K562 (cell line): ENCODE data around the gene CCDC187. TPM values are rescaled to one million over a fixed set of nuclear protein-coding genes. Genes with fewer than 3 reads are reported as not detected.

Experiments used
- ARID4B ChIP-seq: sonication (generic); formaldehyde crosslinking; IDR thresholded peaks from 2 replicates; pipeline ENCODE4 v1.8.0; 2022; ENCODE audit warnings: mild to moderate bottlenecking, missing genetic modification reagents
- BRD4 ChIP-seq: fragments of 200-600 bp; sonication (generic); IDR thresholded peaks from 2 replicates; pipeline ENCODE4 v1.6.1; 2017; ENCODE audit warnings: inconsistent platforms
- CBFA2T2 ChIP-seq: fragments of 450-650 bp; conservative IDR thresholded peaks from 2 replicates; pipeline ENCODE4 v1.6.1; 2017; ENCODE audit warnings: mild to moderate bottlenecking
- HNRNPL ChIP-seq: fragments of 200-400 bp; formaldehyde crosslinking; IDR thresholded peaks from 2 replicates; pipeline ENCODE4 v1.6.1; 2017; ENCODE audit warnings: low read depth, mild to moderate bottlenecking, low read length
- ILF3 ChIP-seq: fragments of 450-650 bp; IDR thresholded peaks from 2 replicates; pipeline ENCODE4 v1.6.1; 2018; ENCODE audit warnings: antibody characterized with exemption, mild to moderate bottlenecking, moderate library complexity, borderline replicate concordance
- MEF2D ChIP-seq: conservative IDR thresholded peaks from 2 replicates; pipeline ENCODE4 v1.6.1; 2016; ENCODE audit warnings: low read depth, missing genetic modification characterization, missing compliant biosample characterization
- MEIS2 ChIP-seq: fragments of 450-650 bp; IDR thresholded peaks from 2 replicates; pipeline ENCODE4 v1.6.1; 2014; ENCODE audit warnings: mild to moderate bottlenecking; ENCODE audit not compliant: partially characterized antibody
- NCOA1 ChIP-seq: fragments of 450-650 bp; IDR thresholded peaks from 2 replicates; pipeline ENCODE4 v1.6.1; 2016; ENCODE audit warnings: low read depth
- NR2C1 ChIP-seq, 2 experiments: fragments of 450-650 bp; IDR thresholded peaks; 2 replicates each; pipeline ENCODE4 v1.6.1; 2017; ENCODE audit warnings: mild to moderate bottlenecking in 2 of 2, antibody characterized with exemption in 1 of 2, inconsistent platforms in 1 of 2, missing compliant biosample characterization in 1 of 2, missing genetic modification characterization in 1 of 2
- SMAD1 ChIP-seq: fragments of 150-350 bp; IDR thresholded peaks from 2 replicates; pipeline ENCODE4 v1.6.1; 2014; ENCODE audit warnings: low read length, low read depth; ENCODE audit not compliant: partially characterized antibody
- SNIP1 ChIP-seq: fragments of 450-650 bp; IDR thresholded peaks from 2 replicates; pipeline ENCODE4 v1.7.1; 2017; ENCODE audit warnings: low read depth, mild to moderate bottlenecking
- TAF1 ChIP-seq: IDR thresholded peaks from 2 replicates; pipeline ENCODE4 v1.6.1; 2011; ENCODE audit warnings: mild to moderate bottlenecking, low read length, moderate library complexity; ENCODE audit not compliant: insufficient read depth, control insufficient read depth, severe bottlenecking; ENCODE audit errors: extremely low read depth
- THRAP3 ChIP-seq: fragments of 450-650 bp; IDR thresholded peaks from 2 replicates; pipeline ENCODE4 v1.6.1; 2016; ENCODE audit warnings: mild to moderate bottlenecking, inconsistent platforms, borderline replicate concordance
- polyA plus RNA-seq, 8 experiments: library from polyadenylated mRNA; depleted of rRNA in 4 of 8; stranded (reverse) in 5 of 8; unstranded in 3 of 8; fragments of >200 nt; fragmentation: Nextera tagmentation in 2 of 8; fragmentation: Illumina TruSeq in 1 of 8; extraction: Ambion mirVana in 2 of 8; extraction: Trizol in 1 of 8; gene quantifications; 2 replicates each; pipeline versions ENCODE4 v1.2.1 to v1.2.3, GENCODE V29; 2011 to 2014; ENCODE audit warnings: inconsistent platforms in 1 of 8, missing spikeins in 1 of 8
- total RNA-seq, 7 experiments: library from RNA; depleted of rRNA in 6 of 7; stranded (reverse); fragments of >200 nt in 6 of 7; fragmentation: Illumina TruSeq in 2 of 7; extraction: Trizol in 2 of 7; gene quantifications; 2 replicates each; pipeline versions ENCODE4 v1.2.1 to v1.2.3, GENCODE V29; 2011 to 2021; ENCODE audit warnings: low replicate concordance in 1 of 7
- TF ChIP-seq, protein P1 (sequence below): sonication (generic); formaldehyde crosslinking; IDR thresholded peaks from 2 replicates; pipeline ENCODE4 v1.9.0; 2022; ENCODE audit warnings: mild to moderate bottlenecking, missing genetic modification reagents
- TF ChIP-seq, protein P2 (sequence below): fragments of 450-650 bp; IDR thresholded peaks from 2 replicates; pipeline ENCODE4 v1.6.1; 2016
- TF ChIP-seq, protein P3 (sequence below): fragments of 250-450 bp; sonication (Bioruptor Pico); IDR thresholded peaks from 2 replicates; pipeline ENCODE4 v1.4.0; 2020; ENCODE audit warnings: mild to moderate bottlenecking, moderate library complexity
- TF ChIP-seq, protein P4 (sequence below): fragments of 250-450 bp; sonication (Bioruptor Pico); IDR thresholded peaks from 2 replicates; pipeline ENCODE4 v1.8.0; 2022; ENCODE audit warnings: moderate library complexity, mild to moderate bottlenecking, inconsistent platforms

The CCDC187 gene
- total and polyA plus RNA-seq, 9 of the 15 experiments (the other 6 are each of a cell fraction or from before 2014, with no cell fraction given): not detected

DNA sequence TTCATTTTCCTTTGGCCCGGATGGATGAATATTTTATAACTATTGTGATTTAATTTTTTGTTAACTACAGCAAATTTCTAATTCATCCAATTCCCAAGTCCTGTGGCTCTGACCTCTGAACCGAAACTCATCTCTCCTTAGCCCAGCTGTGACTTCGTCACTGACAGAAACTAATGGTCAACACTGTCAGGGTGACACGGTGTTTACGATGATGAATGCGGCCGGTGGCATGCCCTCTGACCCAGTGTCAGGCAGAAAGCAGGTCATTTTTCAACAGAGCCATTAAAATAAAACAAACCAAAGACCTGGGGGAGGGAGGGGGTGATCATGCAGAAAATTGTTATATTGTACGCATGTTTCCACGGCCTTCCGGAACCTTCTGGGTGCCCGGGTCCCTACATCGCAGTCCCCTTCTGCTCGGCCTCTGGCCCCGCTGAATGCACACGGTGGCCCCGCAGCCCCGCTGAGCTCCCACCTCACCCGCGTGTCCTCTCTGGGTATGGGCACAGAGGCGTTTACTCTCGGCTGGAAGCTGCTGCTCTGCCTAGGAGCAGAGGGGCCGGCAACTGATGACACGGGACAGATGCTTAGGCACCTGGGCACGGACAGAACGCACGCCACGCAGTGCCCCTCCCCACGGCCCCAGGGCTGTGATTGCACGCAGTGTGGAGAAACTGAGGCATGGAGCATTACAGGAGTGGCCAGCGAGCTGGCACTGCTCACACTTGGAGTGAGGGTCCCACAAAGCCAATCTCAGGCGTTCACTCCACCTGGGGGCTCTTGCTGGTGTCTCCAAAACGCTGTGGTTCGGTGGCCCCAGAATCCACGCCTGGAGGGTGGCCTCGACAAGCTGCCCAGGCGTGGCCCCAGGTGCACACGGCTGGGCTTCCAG is 8.1 kb downstream of the CCDC187 start (continued):
- TF ChIP-seq HNRNPL (no peak), CBFA2T2 (no peak), ILF3 (no peak), NCOA1 (no peak), SMAD1 (no peak), THRAP3 (no peak), BRD4 (no peak), SNIP1 (no peak), MEIS2 (peak; percentile 84), TAF1 (no peak), NR2C1 (IDR thresholded peaks at IDR 0.05) (no peak), NR2C1 (tag; IDR thresholded peaks at IDR 0.05) (0 out of 2 replicates have a peak, but pooled peaks have one; percentile 23), MEF2D (tag) (no peak), ARID4B (CRISPR knock-in tag) (no peak)
- TF ChIP-seq, protein P1, sequence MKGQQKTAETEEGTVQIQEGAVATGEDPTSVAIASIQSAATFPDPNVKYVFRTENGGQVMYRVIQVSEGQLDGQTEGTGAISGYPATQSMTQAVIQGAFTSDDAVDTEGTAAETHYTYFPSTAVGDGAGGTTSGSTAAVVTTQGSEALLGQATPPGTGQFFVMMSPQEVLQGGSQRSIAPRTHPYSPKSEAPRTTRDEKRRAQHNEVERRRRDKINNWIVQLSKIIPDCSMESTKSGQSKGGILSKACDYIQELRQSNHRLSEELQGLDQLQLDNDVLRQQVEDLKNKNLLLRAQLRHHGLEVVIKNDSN (CRISPR knock-in tag): no peak
- TF ChIP-seq, protein P2, sequence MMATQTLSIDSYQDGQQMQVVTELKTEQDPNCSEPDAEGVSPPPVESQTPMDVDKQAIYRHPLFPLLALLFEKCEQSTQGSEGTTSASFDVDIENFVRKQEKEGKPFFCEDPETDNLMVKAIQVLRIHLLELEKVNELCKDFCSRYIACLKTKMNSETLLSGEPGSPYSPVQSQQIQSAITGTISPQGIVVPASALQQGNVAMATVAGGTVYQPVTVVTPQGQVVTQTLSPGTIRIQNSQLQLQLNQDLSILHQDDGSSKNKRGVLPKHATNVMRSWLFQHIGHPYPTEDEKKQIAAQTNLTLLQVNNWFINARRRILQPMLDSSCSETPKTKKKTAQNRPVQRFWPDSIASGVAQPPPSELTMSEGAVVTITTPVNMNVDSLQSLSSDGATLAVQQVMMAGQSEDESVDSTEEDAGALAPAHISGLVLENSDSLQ: peak; percentile 40; the same call in 1 of the 2 replicates
- TF ChIP-seq, protein P3, sequence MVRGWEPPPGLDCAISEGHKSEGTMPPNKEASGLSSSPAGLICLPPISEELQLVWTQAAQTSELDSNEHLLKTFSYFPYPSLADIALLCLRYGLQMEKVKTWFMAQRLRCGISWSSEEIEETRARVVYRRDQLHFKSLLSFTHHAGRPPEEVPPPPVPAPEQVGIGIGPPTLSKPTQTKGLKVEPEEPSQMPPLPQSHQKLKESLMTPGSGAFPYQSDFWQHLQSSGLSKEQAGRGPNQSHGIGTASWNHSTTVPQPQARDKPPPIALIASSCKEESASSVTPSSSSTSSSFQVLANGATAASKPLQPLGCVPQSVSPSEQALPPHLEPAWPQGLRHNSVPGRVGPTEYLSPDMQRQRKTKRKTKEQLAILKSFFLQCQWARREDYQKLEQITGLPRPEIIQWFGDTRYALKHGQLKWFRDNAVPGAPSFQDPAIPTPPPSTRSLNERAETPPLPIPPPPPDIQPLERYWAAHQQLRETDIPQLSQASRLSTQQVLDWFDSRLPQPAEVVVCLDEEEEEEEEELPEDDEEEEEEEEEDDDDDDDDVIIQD (CRISPR knock-in tag): no peak
- TF ChIP-seq, protein P4, sequence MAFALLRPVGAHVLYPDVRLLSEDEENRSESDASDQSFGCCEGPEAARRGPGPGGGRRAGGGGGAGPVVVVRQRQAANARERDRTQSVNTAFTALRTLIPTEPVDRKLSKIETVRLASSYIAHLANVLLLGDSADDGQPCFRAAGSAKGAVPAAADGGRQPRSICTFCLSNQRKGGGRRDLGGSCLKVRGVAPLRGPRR: no peak
